Esophagus squamous epithelium (tissue), 5 donors: ENCODE results near the gene DUSP21. TPM values are rescaled to one million over a fixed set of nuclear protein-coding genes. Genes with fewer than 3 reads are reported as not detected.
"Not testable (repeated sequence)": the region's sequence is repeated elsewhere in the genome, so short reads cannot be mapped to it uniquely, and the experiment has no call there.

Experiments
- DNase-seq: peaks from one replicate; lab custom pipeline; 2025; lab: John Stamatoyannopoulos, UW
- H3K27ac ChIP-seq, 4 donors: fragments of 200-600 bp; sonication (generic); one replicate each; pipeline ENCODE4 v1.5.1; 2016 to 2019; ENCODE audit warnings: mild to moderate bottlenecking in 1 of 4
- H3K27me3 ChIP-seq, 4 donors: fragments of 200-600 bp; sonication (generic); 1 replicate in 3 of 4; 2 replicates in 1 of 4; pipeline versions ENCODE4 v1.5.1 to v1.6.0; 2017 to 2021; ENCODE audit warnings: antibody characterized with exemption in 1 of 4
- H3K36me3 ChIP-seq, 3 donors: fragments of 200-600 bp; sonication (generic); one replicate each; pipeline ENCODE4 v1.5.1; 2016 to 2019
- H3K4me1 ChIP-seq, 3 donors: fragments of 200-600 bp; sonication (generic); one replicate each; pipeline ENCODE4 v1.5.1; 2017 to 2019
- H3K4me3 ChIP-seq, 4 donors: fragments of 200-600 bp; sonication (generic); 1 replicate in 3 of 4; 2 replicates in 1 of 4; pipeline ENCODE4 v1.5.1; 2016 to 2019; ENCODE audit warnings: mild to moderate bottlenecking in 2 of 4, moderate library complexity in 1 of 4
- H3K9me3 ChIP-seq, 3 donors: fragments of 200-600 bp; sonication (generic); one replicate each; pipeline ENCODE4 v1.5.1; 2016 to 2019
- POLR2A ChIP-seq, 4 donors: fragments of 450-650 bp; IDR thresholded peaks; one replicate each; pipeline ENCODE4 v1.6.1; 2017; ENCODE audit warnings: antibody characterized with exemption in 4 of 4, mild to moderate bottlenecking in 4 of 4, moderate library complexity in 3 of 4
- WGBS, 2 donors: methylation state at CpG; one replicate each; pipeline ENCODE4 v1.1.5; 2018; 5-methylcytosine and 5-hydroxymethylcytosine counted together
- intact Hi-C: fragments of 100-400 bp; cut with DNase I; formaldehyde crosslinking; loops from one replicate; pipeline ENCODE4 v1.15.0; 2022
- total RNA-seq, 4 donors: library from RNA; depleted of rRNA; stranded (reverse); fragments of >200 nt; gene quantifications; one replicate each; pipeline ENCODE4 v1.1.0, GENCODE V29; 2016
- TF ChIP-seq, protein P1 (sequence below), 6 experiments: fragments of 450-650 bp in 4 of 6; fragments of 200-600 bp in 2 of 6; sonication (generic) in 2 of 6; IDR thresholded peaks; one replicate each; pipeline ENCODE4 v1.5.1; 2016 to 2019; ENCODE audit warnings: antibody characterized with exemption in 6 of 6, mild to moderate bottlenecking in 4 of 6, moderate library complexity in 4 of 6
- donor health status: DM: yes; HTN: yes; CAD: no.

The DUSP21 gene
- total RNA-seq, 4 donors from 2014 or later: not detected

DNA sequence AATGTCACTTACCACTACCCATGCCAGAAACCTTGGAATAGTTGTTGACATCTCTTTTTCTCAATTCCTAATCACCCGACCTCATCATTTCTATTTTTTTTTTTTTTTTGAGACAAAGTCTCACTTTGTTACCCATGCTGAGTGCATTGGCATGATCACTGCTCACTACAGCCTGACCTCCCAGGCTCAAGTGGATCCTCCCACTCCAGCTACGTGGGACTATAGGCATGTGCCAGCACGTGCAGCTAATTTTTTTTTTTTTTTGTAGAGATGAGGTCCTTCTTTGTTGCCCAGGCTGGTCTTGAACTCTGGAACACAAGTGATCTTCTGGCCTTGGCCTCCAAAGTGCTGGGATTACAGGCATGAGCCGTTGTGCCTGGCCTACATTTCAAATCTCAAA lies 41.1 kb downstream of the DUSP21 start:
- no peak overlapping the region for H3K4me3 ChIP-seq
- no peak overlapping the region for H3K27ac ChIP-seq
- intact Hi-C loops: no loop called here
- no peaks in the 10 kb centered on the region for H3K36me3 ChIP-seq
- WGBS, 2 donors: 31 to 52% methylated on average over 4 of the region's 4 CpGs
- no peak for DNase-seq
- H3K27me3 ChIP-seq: no peaks in the 10 kb centered on the region
- H3K4me1 ChIP-seq: peaks cover 0 to 19% (median 0%) of the 10 kb centered on the region in 3 donors
- no peaks in the 10 kb centered on the region for H3K9me3 ChIP-seq
- TF ChIP-seq, protein P1, sequence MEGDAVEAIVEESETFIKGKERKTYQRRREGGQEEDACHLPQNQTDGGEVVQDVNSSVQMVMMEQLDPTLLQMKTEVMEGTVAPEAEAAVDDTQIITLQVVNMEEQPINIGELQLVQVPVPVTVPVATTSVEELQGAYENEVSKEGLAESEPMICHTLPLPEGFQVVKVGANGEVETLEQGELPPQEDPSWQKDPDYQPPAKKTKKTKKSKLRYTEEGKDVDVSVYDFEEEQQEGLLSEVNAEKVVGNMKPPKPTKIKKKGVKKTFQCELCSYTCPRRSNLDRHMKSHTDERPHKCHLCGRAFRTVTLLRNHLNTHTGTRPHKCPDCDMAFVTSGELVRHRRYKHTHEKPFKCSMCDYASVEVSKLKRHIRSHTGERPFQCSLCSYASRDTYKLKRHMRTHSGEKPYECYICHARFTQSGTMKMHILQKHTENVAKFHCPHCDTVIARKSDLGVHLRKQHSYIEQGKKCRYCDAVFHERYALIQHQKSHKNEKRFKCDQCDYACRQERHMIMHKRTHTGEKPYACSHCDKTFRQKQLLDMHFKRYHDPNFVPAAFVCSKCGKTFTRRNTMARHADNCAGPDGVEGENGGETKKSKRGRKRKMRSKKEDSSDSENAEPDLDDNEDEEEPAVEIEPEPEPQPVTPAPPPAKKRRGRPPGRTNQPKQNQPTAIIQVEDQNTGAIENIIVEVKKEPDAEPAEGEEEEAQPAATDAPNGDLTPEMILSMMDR (IDR thresholded peaks at IDR 0.05): no peak
- TF ChIP-seq POLR2A (IDR thresholded peaks at IDR 0.05): no peak

DNA sequence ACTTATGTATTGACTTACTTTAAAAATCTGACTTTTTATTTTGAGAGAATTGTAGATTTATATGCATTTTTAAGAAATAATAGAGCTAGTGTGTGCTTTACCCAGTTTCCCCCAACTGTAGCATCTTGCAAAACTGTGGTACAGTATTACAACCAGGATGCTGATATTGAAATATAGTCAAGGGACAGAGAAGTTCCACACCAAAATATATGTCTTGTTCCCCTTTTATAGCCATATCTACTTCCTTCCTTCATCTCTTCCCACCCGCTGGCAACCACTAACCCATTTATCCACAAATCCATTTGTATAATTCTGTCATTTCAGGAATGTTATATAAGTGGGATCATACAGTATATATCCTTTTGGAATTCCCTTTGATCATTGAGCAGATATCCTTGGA lies 46.0 kb downstream of the DUSP21 start:
- TF ChIP-seq, protein P1 (IDR thresholded peaks at IDR 0.05): no peak
- no peak for TF ChIP-seq POLR2A (IDR thresholded peaks at IDR 0.05)
- Histone ChIP-seq H3K27me3 (no peaks in the 10 kb centered on the region), H3K36me3 (no peaks in the 10 kb centered on the region), H3K4me1 (peaks cover 0 to 30% (median 10%) of the 10 kb centered on the region in 3 donors), H3K4me3 (no peak overlapping the region), H3K27ac (no peak overlapping the region), H3K9me3 (no peaks in the 10 kb centered on the region)
- WGBS, 2 donors: 59 to 87% methylated on average over 1 of the region's 1 CpG
- intact Hi-C loops: no loop called here
- DNase-seq: no peak

DNA sequence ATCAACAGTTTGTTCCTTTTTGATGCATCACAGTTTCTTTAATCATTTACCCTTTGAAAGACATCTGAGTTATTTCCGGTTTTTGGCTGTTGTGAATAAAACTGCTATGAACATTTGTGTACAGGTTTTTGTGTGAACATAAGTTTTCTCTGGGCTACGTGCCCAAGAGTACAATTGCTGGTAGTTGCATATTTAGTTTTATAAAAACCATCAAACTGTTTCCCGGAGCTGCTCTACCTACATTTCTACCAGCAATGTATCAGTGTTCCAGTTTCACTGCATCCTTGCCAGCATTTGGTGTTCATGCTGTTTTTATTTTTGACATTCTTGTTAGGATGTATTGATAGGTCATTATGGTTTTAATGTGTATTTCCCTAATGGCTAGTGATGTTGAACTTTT lies 46.4 kb downstream of the DUSP21 start:
- WGBS, 2 donors: 31 to 52% methylated on average over 3 of the region's 3 CpGs
- intact Hi-C loops: no loop called here

DNA sequence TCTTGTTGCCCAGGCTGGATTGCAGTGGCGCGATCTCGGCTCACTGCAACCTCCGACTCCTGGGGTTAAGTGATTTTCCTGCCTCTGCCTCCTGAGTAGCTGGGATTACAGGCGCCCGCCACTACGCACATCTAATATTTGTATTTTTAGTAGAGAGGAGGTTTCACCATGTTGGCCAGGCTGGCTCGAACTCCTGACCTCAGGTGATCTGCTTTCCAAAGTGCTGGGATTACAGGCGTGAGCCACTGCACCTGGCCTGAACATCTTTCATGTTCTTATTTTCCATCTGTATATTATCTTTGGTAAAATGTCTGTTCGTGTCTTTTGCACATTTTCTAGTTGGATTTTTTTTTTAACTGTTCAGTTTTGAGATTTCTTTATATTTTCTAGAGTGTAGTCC lies 46.9 kb downstream of the DUSP21 start:
- peak overlapping the region in 2 of 4 donors; percentile 77 to 85 for H3K27ac ChIP-seq
- H3K9me3 ChIP-seq, H3K36me3 ChIP-seq, DNase-seq, H3K4me3 ChIP-seq, intact Hi-C loops, H3K27me3 ChIP-seq: not testable (repeated sequence)
- WGBS, 2 donors: 89 to 96% methylated on average over 8 to 9 of the region's 10 CpGs
- H3K4me1 ChIP-seq: peaks cover 0 to 30% (median 10%) of the 10 kb centered on the region in 3 donors

More for the DNA sequence above, 46.4 kb downstream of the DUSP21 start:
- Histone ChIP-seq H3K27me3 (no peaks in the 10 kb centered on the region), H3K4me3 (no peak overlapping the region), H3K4me1 (peaks cover 0 to 30% (median 10%) of the 10 kb centered on the region in 3 donors), H3K9me3 (no peaks in the 10 kb centered on the region), H3K36me3 (no peaks in the 10 kb centered on the region), H3K27ac (no peak overlapping the region)
- no peak for TF ChIP-seq POLR2A (IDR thresholded peaks at IDR 0.05)
- TF ChIP-seq, protein P1 (IDR thresholded peaks at IDR 0.05): no peak
- no peak for DNase-seq

DNA sequence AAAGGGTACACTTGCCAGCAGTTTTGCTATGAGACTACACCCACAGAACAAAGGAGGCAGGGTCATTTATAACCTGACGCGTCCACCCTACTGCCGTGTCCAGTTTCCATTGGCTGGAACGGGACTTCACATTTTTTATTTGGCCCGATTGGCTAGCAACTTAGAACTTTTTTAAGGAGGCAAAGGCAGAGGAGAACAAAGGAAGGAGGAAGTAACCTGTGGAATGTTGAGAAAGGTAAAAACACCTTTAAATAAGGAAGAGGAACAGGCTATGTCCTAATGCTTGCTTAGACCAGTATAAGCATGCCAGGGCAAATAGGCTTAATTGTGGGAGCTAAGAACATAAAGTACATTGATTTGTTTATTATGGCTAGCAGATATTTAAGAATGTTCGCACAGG lies 47.8 kb downstream of the DUSP21 start:
- no peak for DNase-seq
- Histone ChIP-seq H3K9me3 (peaks cover 0 to 4% (median 0%) of the 10 kb centered on the region in 3 donors), H3K27me3 (no peaks in the 10 kb centered on the region), H3K4me3 (peak overlapping the region in 1 of 4 donors; percentile 6), H3K4me1 (peaks cover 0 to 30% (median 10%) of the 10 kb centered on the region in 3 donors), H3K36me3 (no peaks in the 10 kb centered on the region), H3K27ac (peak overlapping the region in 3 of 4 donors; percentile 75 to 85 (median 77))
- WGBS, 2 donors: 44 to 56% methylated on average over 6 of the region's 6 CpGs
- intact Hi-C loops: no loop called here
- TF ChIP-seq, protein P1 (IDR thresholded peaks at IDR 0.05): no peak
- no peak for TF ChIP-seq POLR2A (IDR thresholded peaks at IDR 0.05)

Other genes with a start within 250 kb of the DUSP21 start
- gene KDM6A, start 29.2 kb downstream of the DUSP21 start, total RNA-seq: 10 to 100 TPM; 24.4 to 29.7 (median 26.8) TPM